H9 (cell line): ENCODE results near the gene P4HA2. TPM values are rescaled to one million over a fixed set of nuclear protein-coding genes. Genes with fewer than 3 reads are reported as not detected.

Experiments
- DNase-seq: peaks from one replicate; pipeline ENCODE4 v3.0.0-alpha.2; 2017
- H2AFZ ChIP-seq: one replicate; pipeline ENCODE4 v1.6.1; 2013; ENCODE audit warnings: mild to moderate bottlenecking, low read length, control low read depth, moderate library complexity
- H2AK5ac ChIP-seq: 2 replicates; pipeline ENCODE4 v1.6.1; 2013; ENCODE audit warnings: low read length, control low read depth, mixed read lengths; ENCODE audit not compliant: insufficient read length
- H2BK120ac ChIP-seq: one replicate; pipeline ENCODE4 v1.6.1; 2013; ENCODE audit warnings: low read depth, mild to moderate bottlenecking, low read length, control low read depth, inconsistent platforms; ENCODE audit not compliant: poor library complexity, severe bottlenecking
- H2BK12ac ChIP-seq: 2 replicates; pipeline ENCODE4 v1.6.1; 2013; ENCODE audit warnings: low read length, control low read depth, mixed read lengths, low read depth; ENCODE audit not compliant: insufficient read length
- H2BK15ac ChIP-seq: 2 replicates; pipeline ENCODE4 v1.6.1; 2013; ENCODE audit warnings: low read depth, low read length, control low read depth
- H2BK20ac ChIP-seq: one replicate; pipeline ENCODE4 v1.6.1; 2013; ENCODE audit warnings: low read depth, mild to moderate bottlenecking, low read length, control low read depth, inconsistent platforms; ENCODE audit not compliant: poor library complexity, severe bottlenecking
- H2BK5ac ChIP-seq: 2 replicates; pipeline ENCODE4 v1.6.1; 2013; ENCODE audit warnings: low read length, control low read depth, mixed read lengths; ENCODE audit not compliant: insufficient read length
- H3K14ac ChIP-seq: 2 replicates; pipeline ENCODE4 v1.6.1; 2013; ENCODE audit warnings: low read length, control low read depth; ENCODE audit not compliant: insufficient read depth
- H3K18ac ChIP-seq: 2 replicates; pipeline ENCODE4 v1.6.1; 2013; ENCODE audit warnings: low read depth, mild to moderate bottlenecking, mixed read lengths, low read length, control low read depth; ENCODE audit not compliant: insufficient read length
- H3K23ac ChIP-seq: 2 replicates; pipeline ENCODE4 v1.6.1; 2013; ENCODE audit warnings: low read length, control low read depth, mixed read lengths, low read depth; ENCODE audit not compliant: insufficient read length
- H3K23me2 ChIP-seq: 2 replicates; pipeline ENCODE4 v1.6.1; 2013; ENCODE audit warnings: low read depth, mild to moderate bottlenecking, mixed read lengths, low read length, control low read depth; ENCODE audit not compliant: insufficient read length, poor library complexity, severe bottlenecking
- H3K27ac ChIP-seq: 2 replicates; pipeline ENCODE4 v1.5.1; 2013; ENCODE audit warnings: low read length, control low read depth, mixed read lengths, low read depth; ENCODE audit not compliant: insufficient read length
- H3K27me3 ChIP-seq: 2 replicates; pipeline ENCODE4 v1.6.1; 2013; ENCODE audit warnings: low read length, control low read depth, inconsistent platforms; ENCODE audit not compliant: insufficient read depth
- H3K4ac ChIP-seq: 2 replicates; pipeline ENCODE4 v1.6.1; 2013; ENCODE audit warnings: low read depth, mild to moderate bottlenecking, control low read depth, inconsistent platforms, low read length, moderate library complexity
- H3K4me1 ChIP-seq: 2 replicates; pipeline ENCODE4 v1.6.1; 2013; ENCODE audit warnings: low read length, control low read depth, inconsistent platforms; ENCODE audit not compliant: insufficient read depth
- H3K4me2 ChIP-seq: 2 replicates; pipeline ENCODE4 v1.6.1; 2013; ENCODE audit warnings: low read length, control low read depth, mixed read lengths; ENCODE audit not compliant: insufficient read length, insufficient read depth
- H3K56ac ChIP-seq: 2 replicates; pipeline ENCODE4 v1.6.1; 2013; ENCODE audit warnings: low read depth, mild to moderate bottlenecking, mixed read lengths, low read length, control low read depth; ENCODE audit not compliant: insufficient read length
- H3K79me1 ChIP-seq: 2 replicates; pipeline ENCODE4 v1.6.1; 2013; ENCODE audit warnings: low read depth, mild to moderate bottlenecking, moderate library complexity, low read length, control low read depth, inconsistent platforms; ENCODE audit not compliant: insufficient read depth, poor library complexity, severe bottlenecking
- H3K79me2 ChIP-seq: 2 replicates; pipeline ENCODE4 v1.6.1; 2013; ENCODE audit warnings: low read length, control low read depth, inconsistent platforms; ENCODE audit not compliant: insufficient read depth
- H3K9ac ChIP-seq: 2 replicates; pipeline ENCODE4 v1.6.1; 2013; ENCODE audit warnings: low read length, control low read depth, mixed read lengths; ENCODE audit not compliant: insufficient read length; ENCODE audit errors: extremely low read depth
- H3K9me3 ChIP-seq: one replicate; pipeline ENCODE4 v1.6.1; 2013; ENCODE audit warnings: low read depth, low read length, inconsistent platforms; ENCODE audit not compliant: control insufficient read depth
- H3T11ph ChIP-seq: one replicate; pipeline ENCODE4 v1.6.1; 2013; ENCODE audit warnings: mild to moderate bottlenecking, low read length, control low read depth, inconsistent platforms
- H4K20me1 ChIP-seq: one replicate; pipeline ENCODE4 v1.6.1; 2013; ENCODE audit not compliant: control insufficient read depth, insufficient read length, insufficient read depth
- H4K5ac ChIP-seq: 2 replicates; pipeline ENCODE4 v1.6.1; 2013; ENCODE audit warnings: low read depth, mild to moderate bottlenecking, mixed read lengths, low read length, control low read depth; ENCODE audit not compliant: insufficient read length
- H4K8ac ChIP-seq: replicated peaks from 2 replicates; pipeline ENCODE4 v1.6.1; 2013; ENCODE audit warnings: low read length, control low read depth, mixed read lengths, low read depth; ENCODE audit not compliant: insufficient read length
- H4K91ac ChIP-seq: 2 replicates; pipeline ENCODE4 v1.6.1; 2013; ENCODE audit warnings: low read depth, mild to moderate bottlenecking, moderate library complexity, mixed read lengths, low read length, control low read depth; ENCODE audit not compliant: insufficient read length
- H3K27ac Mint-ChIP-seq, 3 experiments: 2 replicates in 2 of 3; 3 replicates in 1 of 3; pipeline ENCODE4 v1.8.0; 2020 to 2021; ENCODE audit warnings: mixed read lengths in 3 of 3, mild to moderate bottlenecking in 1 of 3, moderate library complexity in 1 of 3
- H3K27me3 Mint-ChIP-seq: 2 replicates; pipeline ENCODE4 v1.8.0; 2021; ENCODE audit warnings: low read depth, mild to moderate bottlenecking, moderate library complexity, mixed read lengths
- H3K36me3 Mint-ChIP-seq, 3 experiments: 2 replicates in 2 of 3; 3 replicates in 1 of 3; pipeline ENCODE4 v1.8.0; 2020 to 2021; ENCODE audit warnings: low read depth in 3 of 3, mixed read lengths in 3 of 3; ENCODE audit not compliant: insufficient read depth in 1 of 3
- H3K4me1 Mint-ChIP-seq, 2 experiments: 2 replicates each; pipeline ENCODE4 v1.8.0; 2020; ENCODE audit warnings: mixed read lengths in 2 of 2
- H3K4me3 Mint-ChIP-seq, 2 experiments: 2 replicates in 1 of 2; 3 replicates in 1 of 2; pipeline ENCODE4 v1.8.0; 2020 to 2021; ENCODE audit warnings: mild to moderate bottlenecking in 2 of 2, mixed read lengths in 2 of 2, moderate library complexity in 1 of 2
- H3K9me3 Mint-ChIP-seq, 2 experiments: 2 replicates in 1 of 2; 3 replicates in 1 of 2; pipeline ENCODE4 v1.8.0; 2020; ENCODE audit warnings: mild to moderate bottlenecking in 2 of 2, mixed read lengths in 2 of 2, moderate library complexity in 1 of 2
- WGBS: extraction: QIAGEN DNeasy Blood & Tissue Kit; methylation state at CpG from one replicate; pipeline ENCODE4 v1.1.7; 2013; ENCODE audit warnings: missing lambda C conversion rate, low lambda C conversion rate, mixed read lengths; ENCODE audit not compliant: insufficient read length; ENCODE audit errors: extremely low coverage; 5-methylcytosine and 5-hydroxymethylcytosine counted together
- total RNA-seq: library from RNA; stranded (reverse); gene quantifications from 2 replicates; pipeline ENCODE4 v1.2.1, GENCODE V29; 2021
- TF ChIP-seq, protein P1 (sequence below): fragments of 200-600 bp; sonication (generic); conservative IDR thresholded peaks from 3 replicates; pipeline ENCODE4 v1.8.0; 2021; ENCODE audit warnings: antibody characterized with exemption, mild to moderate bottlenecking

Gene P4HA2
- total RNA-seq, 1 experiment from 2014 or later, result 15.3 TPM

DNA sequence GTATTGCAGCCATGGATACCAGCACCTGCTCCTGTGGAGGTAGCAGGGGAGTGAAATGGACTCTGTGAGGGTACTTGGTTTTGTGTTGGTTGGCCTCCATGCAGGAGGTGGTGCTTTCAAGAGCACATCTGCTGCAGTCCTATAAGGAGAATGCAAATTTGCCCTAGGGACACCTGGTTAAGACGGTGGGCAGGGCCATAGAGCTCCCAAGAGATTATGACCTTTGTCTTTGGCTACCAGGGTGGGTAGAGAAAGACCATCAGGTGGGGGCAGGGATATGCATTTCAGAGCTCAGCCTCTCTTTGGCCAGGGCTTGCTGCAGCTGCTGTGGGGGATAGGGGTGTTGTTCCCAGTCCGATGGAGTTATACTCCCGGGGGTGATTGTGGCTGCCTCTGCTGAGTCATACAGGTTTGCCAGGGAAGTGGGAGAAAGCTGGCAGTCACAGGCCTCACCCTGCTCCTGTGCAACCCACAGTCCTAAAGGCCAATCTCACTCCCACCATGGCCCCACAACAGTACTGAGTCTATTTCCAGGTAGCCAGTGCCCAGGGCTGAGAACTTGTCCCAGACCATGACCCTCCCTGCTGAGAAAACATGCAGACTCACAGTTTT is 15.8 kb upstream of the P4HA2 start:
- Histone ChIP-seq H4K20me1 (no peaks in the 10 kb centered on the region), H2AFZ (no peak overlapping the region), H2BK120ac (no peak overlapping the region), H4K5ac (no peak overlapping the region), H2BK15ac (no peak overlapping the region), H4K91ac (no peak overlapping the region), H3K9me3 (no peaks in the 10 kb centered on the region), H3T11ph (no peak overlapping the region), H3K23me2 (no peaks in the 10 kb centered on the region), H3K4ac (no peak overlapping the region), H3K27ac (no peak overlapping the region), H3K4me1 (no peaks in the 10 kb centered on the region), H3K14ac (no peak overlapping the region), H3K56ac (no peak overlapping the region), H3K9ac (no peak overlapping the region), H2BK12ac (no peak overlapping the region), H3K4me2 (no peak overlapping the region), H3K79me1 (no peaks in the 10 kb centered on the region), H3K27me3 (no peaks in the 10 kb centered on the region), H3K18ac (no peak overlapping the region), H2BK5ac (no peak overlapping the region), H2BK20ac (no peak overlapping the region), H4K8ac (no peak overlapping the region), H3K79me2 (no peaks in the 10 kb centered on the region), H2AK5ac (no peak overlapping the region), H3K23ac (no peak overlapping the region)
- Mint-ChIP-seq H3K4me3 (no peak overlapping the region), H3K27me3 (peaks cover 2% of the 10 kb centered on the region), H3K4me1 (peaks cover 3% of the 10 kb centered on the region in 2 experiments; a peak in 1 of 4 replicates), H3K9me3 (peaks cover 14 to 20% of the 10 kb centered on the region in 2 experiments), H3K27ac (no peak overlapping the region; a peak in 2 of 7 replicates), H3K36me3 (peaks cover 5 to 13% (median 6%) of the 10 kb centered on the region in 3 experiments)
- no peak for DNase-seq
- WGBS, result no CpG with 5 or more reads among the region's 3 CpGs
- TF ChIP-seq, protein P1, sequence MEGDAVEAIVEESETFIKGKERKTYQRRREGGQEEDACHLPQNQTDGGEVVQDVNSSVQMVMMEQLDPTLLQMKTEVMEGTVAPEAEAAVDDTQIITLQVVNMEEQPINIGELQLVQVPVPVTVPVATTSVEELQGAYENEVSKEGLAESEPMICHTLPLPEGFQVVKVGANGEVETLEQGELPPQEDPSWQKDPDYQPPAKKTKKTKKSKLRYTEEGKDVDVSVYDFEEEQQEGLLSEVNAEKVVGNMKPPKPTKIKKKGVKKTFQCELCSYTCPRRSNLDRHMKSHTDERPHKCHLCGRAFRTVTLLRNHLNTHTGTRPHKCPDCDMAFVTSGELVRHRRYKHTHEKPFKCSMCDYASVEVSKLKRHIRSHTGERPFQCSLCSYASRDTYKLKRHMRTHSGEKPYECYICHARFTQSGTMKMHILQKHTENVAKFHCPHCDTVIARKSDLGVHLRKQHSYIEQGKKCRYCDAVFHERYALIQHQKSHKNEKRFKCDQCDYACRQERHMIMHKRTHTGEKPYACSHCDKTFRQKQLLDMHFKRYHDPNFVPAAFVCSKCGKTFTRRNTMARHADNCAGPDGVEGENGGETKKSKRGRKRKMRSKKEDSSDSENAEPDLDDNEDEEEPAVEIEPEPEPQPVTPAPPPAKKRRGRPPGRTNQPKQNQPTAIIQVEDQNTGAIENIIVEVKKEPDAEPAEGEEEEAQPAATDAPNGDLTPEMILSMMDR, result no peak
